Naive thymus-derived CD4-positive, alpha-beta T cell (primary cell): ENCODE results near the gene LRRC8E. TPM values are rescaled to one million over a fixed set of nuclear protein-coding genes. Genes with fewer than 3 reads are reported as not detected.
A peak's percentile ranks its signal among the peaks of the same experiment; 100 is the strongest.

Experiments used
- ATAC-seq: fragments of 150-1000 bp; cut with Tn5 transposase; 2 replicates; pipeline ENCODE4 v1.10.0; 2021; ENCODE audit warnings: mild to moderate bottlenecking, moderate library complexity
- CTCF ChIA-PET: fragments of 350-600 bp; sonication (Branson Sonifier 250); formaldehyde crosslinking; loops from one replicate; lab custom pipeline; 2021; ENCODE audit warnings: antibody characterized with exemption; lab: Charles Lee
- POLR2A ChIA-PET: fragments of 350-600 bp; sonication (Branson Sonifier 250); formaldehyde crosslinking; loops from one replicate; lab custom pipeline; 2021; ENCODE audit warnings: antibody characterized with exemption, inconsistent platforms; lab: Charles Lee
- DNase-seq, 9 donors: peaks; one replicate each; pipeline versions ENCODE4 v3.0.0 to v3.0.0-alpha.2; 2020 to 2022; ENCODE audit warnings: mixed read lengths in 1 of 9
- H3K27ac ChIP-seq: one replicate; pipeline ENCODE4 v1.7.0; 2013; ENCODE audit warnings: mild to moderate bottlenecking, low read depth, low read length, moderate library complexity
- H3K27me3 ChIP-seq, 2 donors: one replicate each; pipeline ENCODE4 v1.7.0; 2013; ENCODE audit warnings: low read length in 2 of 2, mild to moderate bottlenecking in 2 of 2, moderate library complexity in 2 of 2; ENCODE audit not compliant: control insufficient read depth in 2 of 2, insufficient read depth in 2 of 2
- H3K36me3 ChIP-seq, 3 experiments: 1 replicate in 2 of 3; 2 replicates in 1 of 3; pipeline ENCODE4 v1.7.0; 2013; ENCODE audit warnings: low read length in 3 of 3, mild to moderate bottlenecking in 3 of 3, moderate library complexity in 1 of 3; ENCODE audit not compliant: insufficient read depth in 3 of 3, control insufficient read depth in 2 of 3
- H3K4me1 ChIP-seq, 2 donors: one replicate each; pipeline ENCODE4 v1.7.0; 2013; ENCODE audit warnings: low read length in 2 of 2, mild to moderate bottlenecking in 2 of 2, moderate library complexity in 1 of 2; ENCODE audit not compliant: control insufficient read depth in 2 of 2, insufficient read depth in 2 of 2
- H3K4me3 ChIP-seq: 2 replicates; pipeline ENCODE4 v1.7.0; 2013; ENCODE audit warnings: mild to moderate bottlenecking, low read length
- H3K9me3 ChIP-seq, 3 experiments: 1 replicate in 2 of 3; 2 replicates in 1 of 3; pipeline ENCODE4 v1.7.0; 2013; ENCODE audit warnings: low read length in 3 of 3; ENCODE audit not compliant: control insufficient read depth in 2 of 3
- H3K27ac Mint-ChIP-seq, 9 donors: one replicate each; pipeline ENCODE4 v1.8.0; 2020 to 2022; ENCODE audit warnings: mixed read lengths in 9 of 9, mild to moderate bottlenecking in 8 of 9, moderate library complexity in 5 of 9, inconsistent platforms in 2 of 9
- H3K27me3 Mint-ChIP-seq, 5 donors: one replicate each; pipeline ENCODE4 v1.8.0; 2021 to 2022; ENCODE audit warnings: mixed read lengths in 5 of 5, mild to moderate bottlenecking in 1 of 5
- H3K36me3 Mint-ChIP-seq, 5 donors: one replicate each; pipeline ENCODE4 v1.8.0; 2020 to 2022; ENCODE audit warnings: mixed read lengths in 5 of 5, mild to moderate bottlenecking in 3 of 5, inconsistent platforms in 1 of 5
- H3K4me1 Mint-ChIP-seq, 7 donors: one replicate each; pipeline ENCODE4 v1.8.0; 2020 to 2022; ENCODE audit warnings: mixed read lengths in 7 of 7, mild to moderate bottlenecking in 3 of 7, inconsistent platforms in 1 of 7
- H3K4me3 Mint-ChIP-seq, 10 donors: one replicate each; pipeline ENCODE4 v1.8.0; 2020 to 2022; ENCODE audit warnings: mild to moderate bottlenecking in 10 of 10, mixed read lengths in 10 of 10, moderate library complexity in 6 of 10, inconsistent platforms in 2 of 10
- H3K9me3 Mint-ChIP-seq, 11 donors: one replicate each; pipeline ENCODE4 v1.8.0; 2020 to 2022; ENCODE audit warnings: mixed read lengths in 11 of 11, mild to moderate bottlenecking in 4 of 11, inconsistent platforms in 1 of 11, moderate library complexity in 1 of 11
- intact Hi-C, 2 donors: fragments of 100-400 bp; cut with micrococcal nuclease; formaldehyde crosslinking; loops; one replicate each; pipeline ENCODE4 v1.15.1; 2023
- polyA plus RNA-seq, 2 donors: library from polyadenylated mRNA; unstranded; fragments of 300-500 nt; fragmentation: Illumina TruSeq; gene quantifications; one replicate each; pipeline ENCODE4 v1.2.3, GENCODE V29; 2021
- total RNA-seq, 6 experiments: library from RNA in 5 of 6; stranded (reverse) in 5 of 6; gene quantifications; 1 replicate in 5 of 6; 2 replicates in 1 of 6; pipeline ENCODE4 v1.2.3 and lab custom pipeline; 2021 to 2026

The LRRC8E gene
- total and polyA plus RNA-seq, 7 experiments from 2014 or later = 0.24 to 0.53 TPM; not detected in 5

- no peak overlapping the region for H3K27ac Mint-ChIP-seq
- no peaks in the 10 kb centered on the region for H3K27me3 Mint-ChIP-seq
- peaks cover 3 to 7% of the 10 kb centered on the region in 2 donors for H3K4me1 ChIP-seq
- no peak overlapping the region for H3K4me3 ChIP-seq
- no peak for DNase-seq
- H3K27me3 ChIP-seq = no peaks in the 10 kb centered on the region
- no peaks in the 10 kb centered on the region for H3K9me3 Mint-ChIP-seq
- H3K36me3 ChIP-seq = no peaks in the 10 kb centered on the region
- no peak for ATAC-seq
- ChIA-PET CTCF (no interaction called here), POLR2A (no interaction called here)
- intact Hi-C loops = no loop called here
- H3K27ac ChIP-seq = no peak overlapping the region
- H3K4me1 Mint-ChIP-seq = peaks cover 0 to 8% (median 5%) of the 10 kb centered on the region in 7 donors
- no peak overlapping the region for H3K4me3 Mint-ChIP-seq
- no peaks in the 10 kb centered on the region for H3K36me3 Mint-ChIP-seq
- H3K9me3 ChIP-seq = no peaks in the 10 kb centered on the region
Observed at GRCh38 chr19:7849631-7849999, 38.7 kb upstream of the LRRC8E start.

GRCh38 chr19:7850000-7850813 is 38.1 kb upstream of the LRRC8E start:
- ChIA-PET POLR2A (interaction anchor here (0.5 kb wide), 1 partner anchor 526 kb away, joined by 5 read pairs; no protein-coding TSS in a partner anchor), CTCF (interaction anchor here (0.7 kb wide), 2 partner anchors 33 to 1579 kb away, joined by 3 read pairs; no protein-coding TSS in a partner anchor)
- H3K27ac Mint-ChIP-seq = no peak overlapping the region
- peaks cover 0 to 8% (median 5%) of the 10 kb centered on the region in 7 donors for H3K4me1 Mint-ChIP-seq
- no peak overlapping the region for H3K4me3 ChIP-seq
- DNase-seq (no peak), ATAC-seq (no peak)
- H3K4me1 ChIP-seq = peaks cover 3 to 7% of the 10 kb centered on the region in 2 donors
- intact Hi-C loops = no loop called here
- H3K27me3 ChIP-seq = no peaks in the 10 kb centered on the region
- H3K27ac ChIP-seq = no peak overlapping the region
- H3K36me3 Mint-ChIP-seq = no peaks in the 10 kb centered on the region
- H3K9me3 ChIP-seq = no peaks in the 10 kb centered on the region
- H3K4me3 Mint-ChIP-seq = no peak overlapping the region
- no peaks in the 10 kb centered on the region for H3K9me3 Mint-ChIP-seq
- H3K27me3 Mint-ChIP-seq = no peaks in the 10 kb centered on the region
- H3K36me3 ChIP-seq = no peaks in the 10 kb centered on the region

- Mint-ChIP-seq H3K27me3 (no peaks in the 10 kb centered on the region), H3K36me3 (no peaks in the 10 kb centered on the region), H3K4me1 (peaks cover 0 to 8% (median 5%) of the 10 kb centered on the region in 7 donors), H3K27ac (no peak overlapping the region), H3K4me3 (no peak overlapping the region), H3K9me3 (no peaks in the 10 kb centered on the region)
- Histone ChIP-seq H3K4me3 (no peak overlapping the region), H3K4me1 (peaks cover 3 to 7% of the 10 kb centered on the region in 2 donors), H3K9me3 (no peaks in the 10 kb centered on the region), H3K27me3 (no peaks in the 10 kb centered on the region), H3K36me3 (no peaks in the 10 kb centered on the region), H3K27ac (no peak overlapping the region)
- intact Hi-C loops = no loop called here
- DNase-seq (no peak), ATAC-seq (no peak)
- CTCF ChIA-PET = interaction anchor here (0.7 kb wide), 2 partner anchors 32 to 1580 kb away, joined by 3 read pairs; no protein-coding TSS in a partner anchor
- POLR2A ChIA-PET = no interaction called here
Observed at GRCh38 chr19:7850945-7851622, 37.2 kb upstream of the LRRC8E start.

GRCh38 chr19:7851623-7852500 is 36.4 kb upstream of the LRRC8E start:
- Histone ChIP-seq H3K27me3 (no peaks in the 10 kb centered on the region), H3K4me1 (peaks cover 3 to 7% of the 10 kb centered on the region in 2 donors), H3K36me3 (no peaks in the 10 kb centered on the region), H3K4me3 (no peak overlapping the region), H3K9me3 (no peaks in the 10 kb centered on the region), H3K27ac (no peak overlapping the region)
- CTCF ChIA-PET = interaction anchor here (0.6 to 2.8 kb wide), 8 partner anchors 8 to 690 kb away, joined by 3 to 13 read pairs (median 3); no protein-coding TSS in a partner anchor
- peaks cover 0 to 1% (median 0%) of the 10 kb centered on the region in 11 donors for H3K9me3 Mint-ChIP-seq
- H3K27ac Mint-ChIP-seq = no peak overlapping the region
- ATAC-seq (no peak), DNase-seq (no peak)
- no peaks in the 10 kb centered on the region for H3K36me3 Mint-ChIP-seq
- intact Hi-C loops = no loop called here
- no peak overlapping the region for H3K4me3 Mint-ChIP-seq
- H3K27me3 Mint-ChIP-seq = no peaks in the 10 kb centered on the region
- peaks cover 0 to 8% (median 5%) of the 10 kb centered on the region in 7 donors for H3K4me1 Mint-ChIP-seq
- POLR2A ChIA-PET = interaction anchor here (0.5 to 0.6 kb wide), 2 partner anchors 100 to 1763 kb away, joined by 3 read pairs; no protein-coding TSS in a partner anchor

GRCh38 chr19:7852851-7853769 is 35.2 kb upstream of the LRRC8E start:
- Histone ChIP-seq H3K9me3 (no peaks in the 10 kb centered on the region), H3K4me1 (peaks cover 3 to 7% of the 10 kb centered on the region in 2 donors), H3K4me3 (no peak overlapping the region), H3K27me3 (no peaks in the 10 kb centered on the region), H3K27ac (no peak overlapping the region), H3K36me3 (no peaks in the 10 kb centered on the region)
- Mint-ChIP-seq H3K9me3 (peaks cover 0 to 1% (median 0%) of the 10 kb centered on the region in 11 donors), H3K4me1 (peaks cover 0 to 8% (median 5%) of the 10 kb centered on the region in 7 donors), H3K27ac (peak overlapping the region in 1 of 9 donors; percentile 52), H3K27me3 (no peaks in the 10 kb centered on the region), H3K4me3 (peak overlapping the region in 1 of 10 donors; percentile 33), H3K36me3 (no peaks in the 10 kb centered on the region)
- DNase-seq (peak; percentile 38 to 76 (median 51)), ATAC-seq (peak; percentile 87)
- ChIA-PET CTCF (interaction anchor here (0.6 to 2.8 kb wide), 8 partner anchors 9 to 345 kb away, joined by 3 to 13 read pairs (median 3); no protein-coding TSS in a partner anchor), POLR2A (interaction anchor here (0.7 to 0.9 kb wide), 2 partner anchors 16 to 69 kb away, joined by 3 read pairs; no protein-coding TSS in a partner anchor)
- intact Hi-C loops = loop anchor here (1.0 kb wide), 5 partner anchors 16 to 149 kb away; partner anchors contain the start of genes MAP2K7 (in 1 of the 2) and TIMM44 (in 1 of the 2)
